DMS153 treated with DMSO at 0.1 percent for 48 hours (cell line): ENCODE data around the gene DDA1.
"Not testable (repeated sequence)": the region's sequence is repeated elsewhere in the genome, so short reads cannot be mapped to it uniquely, and the experiment has no call there.

Experiments
- DNase-seq: peaks from one replicate; lab custom pipeline; 2025; ENCODE audit not compliant: unreplicated experiment; lab: John Stamatoyannopoulos, UW

DDA1 gene

GRCh38 chr19:17341386-17341785 is 32.0 kb downstream of the DDA1 start:
- DNase-seq: no peak

- DNase-seq: no peak
Observed at GRCh38 chr19:17341845-17342244, 32.5 kb downstream of the DDA1 start.

DNA sequence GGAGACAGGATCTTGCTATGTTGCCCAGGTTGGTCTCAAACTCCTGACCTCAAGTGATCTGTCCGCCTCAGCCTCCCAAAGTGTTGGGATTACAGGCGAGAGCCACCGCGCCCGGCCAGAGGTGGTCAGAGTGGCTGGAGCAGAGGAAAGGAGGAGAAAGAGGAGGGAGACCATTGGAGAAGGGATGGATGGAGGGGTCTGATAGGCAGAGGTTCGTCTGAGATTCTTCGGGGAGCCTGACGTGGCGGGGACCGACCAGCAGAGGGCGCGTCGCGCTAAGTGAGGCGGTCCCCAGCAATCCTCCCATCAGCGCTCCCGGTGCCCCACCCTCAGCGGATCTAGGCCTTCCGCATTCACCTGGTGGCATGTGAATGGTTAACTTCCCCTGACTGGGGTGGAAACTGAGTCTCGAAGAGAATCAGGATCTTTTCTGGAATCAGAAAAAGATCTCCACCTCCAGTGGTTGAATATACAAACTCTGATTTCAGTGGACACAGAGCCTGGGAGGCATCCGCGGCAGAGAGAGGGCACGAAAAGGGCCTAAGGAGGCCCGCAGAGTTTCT is 36.8 kb downstream of the DDA1 start:
- DNase-seq: peak; percentile 71

GRCh38 chr19:17347361-17347760 is 38.0 kb downstream of the DDA1 start:
- DNase-seq: no peak

DNA sequence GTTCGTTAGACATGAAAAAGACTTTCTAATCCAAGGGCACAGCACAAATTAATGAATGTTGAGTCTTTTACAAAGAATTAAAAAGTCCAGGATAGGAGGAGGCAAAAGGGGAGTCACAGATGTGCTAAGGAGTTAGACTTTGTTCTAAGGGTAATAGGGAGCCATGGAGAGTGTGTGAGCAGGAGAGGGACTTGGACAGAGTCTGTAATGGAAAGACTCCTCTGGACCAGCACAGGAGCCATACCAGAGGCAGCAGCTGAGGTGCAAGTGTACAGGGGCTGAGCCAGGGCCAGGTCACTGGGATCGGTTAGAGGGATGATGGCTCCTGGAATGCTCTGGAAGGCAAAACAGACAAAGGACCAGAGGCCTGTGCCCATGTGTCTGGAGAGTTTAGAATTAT is 38.5 kb downstream of the DDA1 start:
- no peak for DNase-seq

- peak; percentile 15 for DNase-seq
Observed at GRCh38 chr19:17348700-17349099, 39.3 kb downstream of the DDA1 start.

DNA sequence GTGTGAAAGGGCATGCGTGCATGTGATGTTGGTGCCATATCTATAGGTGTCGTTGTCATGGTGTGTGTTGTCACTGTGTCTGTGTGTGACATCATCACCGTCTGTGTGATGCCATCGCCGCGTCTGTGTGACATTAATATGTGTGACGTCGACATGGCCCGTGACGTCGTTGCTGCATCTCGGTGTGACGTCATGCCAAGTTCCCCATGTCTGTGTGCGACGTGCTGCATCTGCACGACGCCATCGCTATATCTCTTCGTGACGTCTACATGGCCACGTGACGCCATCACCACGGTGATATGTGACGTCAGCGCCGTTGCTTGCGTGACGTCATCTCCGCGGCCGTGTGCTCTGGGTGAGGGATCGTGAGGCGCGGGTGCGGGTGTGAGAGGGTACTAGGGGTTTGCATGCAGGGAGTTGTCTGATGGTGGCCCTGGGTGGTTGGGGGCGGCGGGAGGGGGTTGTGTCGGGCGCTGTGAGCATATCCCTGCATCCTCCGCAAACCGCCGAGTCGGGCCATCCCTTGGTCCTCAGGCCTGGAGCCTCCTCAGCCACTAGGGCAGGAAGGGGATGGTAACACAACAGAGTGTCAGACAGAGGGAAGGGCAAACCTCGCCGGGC is 42.6 kb downstream of the DDA1 start:
- no peak for DNase-seq

DNA sequence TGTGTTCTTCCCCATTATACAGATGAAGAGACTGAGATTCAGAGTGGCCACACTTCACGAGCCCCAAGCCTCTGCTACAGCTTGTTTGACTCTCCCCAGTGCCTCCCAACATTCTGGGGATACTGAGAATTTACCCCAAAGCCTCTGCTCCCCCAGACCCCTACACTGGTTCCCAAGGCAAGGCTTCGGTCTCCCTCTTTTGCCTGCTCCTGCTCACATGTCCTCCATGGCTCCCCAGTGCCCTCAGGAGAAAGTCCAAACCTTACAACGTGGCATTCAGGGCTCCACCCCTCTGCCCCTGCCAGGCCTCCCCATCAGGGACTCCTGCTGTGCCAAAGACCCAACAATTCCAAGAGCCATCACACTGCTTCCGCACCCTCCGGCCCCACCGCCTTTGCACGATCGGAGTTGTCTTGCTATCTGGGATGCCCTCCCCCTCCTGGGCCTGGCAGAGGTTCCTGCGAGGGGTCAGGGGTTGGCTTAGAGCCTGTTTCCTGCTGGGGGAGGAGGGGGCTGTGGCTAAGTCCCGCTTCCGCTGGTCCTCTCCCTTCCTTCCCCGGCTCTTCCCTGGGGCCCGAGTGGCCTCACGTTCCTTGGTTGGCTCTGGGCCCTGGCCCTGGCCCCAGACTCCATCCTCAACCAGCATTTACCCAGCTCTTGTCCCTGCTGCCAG is 43.4 kb downstream of the DDA1 start:
- DNase-seq: no peak

GRCh38 chr19:17353386-17353785 is 44.0 kb downstream of the DDA1 start:
- no peak for DNase-seq

DNA sequence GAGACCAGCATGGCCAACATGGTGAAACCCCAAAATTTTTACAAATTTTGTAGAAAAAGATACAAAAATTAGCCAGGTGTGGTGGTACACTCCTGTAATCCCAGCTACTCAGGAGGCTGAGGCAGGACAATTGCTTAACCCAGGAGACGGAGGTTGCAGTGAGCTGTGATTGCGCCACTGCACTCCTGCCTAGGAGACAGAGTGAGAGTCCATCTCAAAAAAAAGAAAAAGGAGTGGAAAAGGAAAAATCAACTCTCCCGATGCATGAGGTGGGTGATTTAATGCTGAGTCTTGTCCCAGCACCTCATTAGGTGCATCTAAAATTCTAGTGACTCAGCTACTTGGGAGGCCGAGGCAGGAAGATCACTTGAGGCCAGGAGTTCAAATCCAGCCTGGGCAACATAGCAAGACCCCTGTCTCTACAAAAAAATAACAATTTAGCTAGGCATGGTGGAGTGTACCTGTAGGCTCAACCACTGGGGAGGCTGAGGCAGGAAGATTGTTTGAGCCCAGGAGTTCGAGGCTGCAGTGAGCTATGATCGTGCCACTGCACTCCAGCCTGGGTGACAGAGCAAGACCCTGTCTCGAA is 47.8 kb downstream of the DDA1 start:
- no peak for DNase-seq

- no peak for DNase-seq
Observed at GRCh38 chr19:17357724-17358123, 48.4 kb downstream of the DDA1 start.

DNA sequence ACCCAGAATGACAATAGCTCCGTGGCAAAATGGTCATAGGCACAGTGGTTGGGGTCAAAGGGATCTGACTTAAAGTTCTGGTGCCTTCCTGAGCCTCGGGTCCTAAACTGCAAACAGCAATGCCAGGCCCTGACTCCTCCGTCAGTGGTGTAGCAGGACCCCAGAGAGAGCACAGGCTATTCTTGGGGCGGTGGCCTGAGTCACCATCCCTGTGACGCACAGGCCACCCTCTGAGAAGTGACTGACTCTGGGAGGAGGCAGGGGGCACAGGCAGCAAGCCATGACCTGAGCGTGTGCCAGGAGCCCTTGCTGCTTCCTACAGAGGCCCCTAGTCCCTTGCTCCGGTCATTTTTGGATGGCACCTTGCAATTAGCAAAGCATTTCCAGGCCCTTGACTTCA is 49.0 kb downstream of the DDA1 start:
- DNase-seq: no peak

DNA sequence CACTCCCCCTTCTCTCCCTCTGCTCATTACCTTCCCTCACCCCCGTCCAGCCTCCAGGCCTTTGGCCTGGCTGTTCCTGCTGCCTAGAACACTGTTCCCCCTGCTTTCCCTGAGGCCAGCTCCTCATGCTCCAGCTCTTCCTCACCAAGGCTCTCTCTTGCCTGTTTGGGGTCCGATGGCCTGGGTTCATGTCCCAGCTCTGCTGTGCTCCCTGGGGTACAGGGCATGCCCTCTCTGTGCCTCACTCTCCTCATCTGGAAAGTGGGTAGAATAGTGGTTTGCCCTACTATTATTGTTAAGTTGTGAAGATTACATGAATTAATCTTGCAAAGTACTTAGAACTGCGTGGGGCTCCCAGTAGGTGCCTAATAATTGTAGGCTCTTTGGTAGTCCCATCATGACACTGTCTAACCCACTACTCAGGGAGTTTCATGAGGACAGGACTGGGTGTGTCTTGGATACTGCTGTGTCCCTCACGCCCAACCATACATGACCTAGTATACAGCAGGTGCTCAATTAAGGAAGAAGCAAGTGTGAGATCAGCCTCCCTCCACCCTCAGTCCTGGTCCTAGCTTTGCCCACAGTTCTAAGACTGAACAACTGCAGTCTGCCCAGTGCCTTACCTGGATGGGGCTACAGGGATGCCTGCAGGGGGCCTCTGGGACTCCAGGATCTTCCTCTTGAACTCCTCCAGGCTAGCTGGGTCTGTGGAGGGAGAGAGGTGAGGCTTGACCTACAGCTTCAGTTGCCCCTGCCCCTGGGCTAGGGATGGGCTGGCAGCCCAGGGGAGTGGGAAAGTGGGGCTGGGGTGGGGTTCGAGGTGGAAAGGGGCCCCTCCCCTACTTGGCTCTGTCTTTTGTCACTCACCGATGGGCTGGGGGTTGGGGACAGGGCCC is 50.8 kb downstream of the DDA1 start:
- DNase-seq: no peak

- not testable (repeated sequence) for DNase-seq
Observed at GRCh38 chr19:17363852-17364605, 54.7 kb downstream of the DDA1 start.

DNA sequence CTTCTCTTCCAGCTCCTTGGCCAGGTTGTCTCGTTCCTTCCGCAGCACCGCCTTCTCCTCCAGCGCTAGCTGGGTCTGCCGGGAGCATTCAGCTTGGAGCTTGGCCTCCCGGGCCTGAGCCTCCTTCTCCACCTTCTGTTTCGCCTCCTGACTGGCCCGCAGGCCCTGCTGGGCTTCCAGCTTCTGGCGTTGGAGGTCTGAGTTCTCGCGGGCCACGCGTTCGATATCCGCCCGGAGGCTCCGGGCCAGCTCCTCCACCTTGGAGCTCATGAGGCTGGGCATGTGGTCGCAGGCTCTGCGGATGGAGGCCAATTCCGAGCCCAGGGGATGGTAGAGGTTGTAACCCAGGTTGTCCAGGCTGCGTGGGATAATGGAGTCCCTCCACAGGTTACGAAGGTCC is 56.0 kb downstream of the DDA1 start:
- DNase-seq: no peak

GRCh38 chr19:17370026-17370587 is 60.7 kb downstream of the DDA1 start:
- no peak for DNase-seq
